ENCODE results near the gene PCSK7. TPM values are rescaled to one million over a fixed set of nuclear protein-coding genes. Genes with fewer than 3 reads are reported as not detected.

PCSK7 gene
- total and polyA plus RNA-seq, 2 donors (not counting 3 experiments of a cell fraction or from before 2014, with no cell fraction given): 40.8 to 72.7 TPM

DNA sequence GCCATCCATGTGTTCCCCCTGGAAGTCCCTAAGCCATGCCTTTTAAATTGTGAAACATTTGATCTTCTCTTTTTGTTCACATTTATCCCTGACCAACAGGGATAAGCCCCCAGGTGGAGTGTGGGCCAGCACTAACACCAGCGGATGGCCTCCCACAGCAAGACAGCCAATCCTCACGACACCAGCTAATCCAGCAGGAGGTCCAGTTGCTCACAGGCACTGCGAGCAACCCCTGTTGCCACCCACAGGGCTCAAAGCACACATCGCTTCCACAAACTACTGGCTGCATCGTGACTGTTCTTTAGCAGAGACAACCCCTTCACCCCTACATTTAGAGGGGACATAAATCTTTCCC, 2.0 kb downstream of the PCSK7 start:
- intact Hi-C loops (cut with micrococcal nuclease) (loop anchor here (10.0 kb wide), 1 partner anchor 585 kb away; no protein-coding TSS in a partner anchor), dilution Hi-C loops (cut with MboI; ENCODE audit: extremely low pct_ligation_motif_present, low sequenced_read_pairs) (no loop called here)
- Histone ChIP-seq H2AFZ (ENCODE audit: low read depth, low read length) (no peak overlapping the region), H3K27ac (ENCODE audit: insufficient read depth, low read depth, low read length) (no peak overlapping the region), H3K4me2 (ENCODE audit: insufficient read depth, low read length) (no peak overlapping the region), H3K9ac (replicated peaks; ENCODE audit: extremely low read depth, insufficient read depth, low read length) (no peak overlapping the region), H3K9me3 (replicated peaks; ENCODE audit: control insufficient read depth, insufficient read depth, low read length) (no peaks in the 10 kb centered on the region), H3K36me3 (ENCODE audit: control insufficient read depth in 2 of 2, extremely low read depth in 1 of 2, insufficient read depth in 2 of 2, low read length in 2 of 2) (peaks cover 0 to 25% of the 10 kb centered on the region in 2 experiments), H4K20me1 (replicated peaks; ENCODE audit: control insufficient read depth, extremely low read depth, insufficient read depth, low read length) (no peaks in the 10 kb centered on the region), H3K9me1 (replicated peaks; ENCODE audit: control insufficient read depth, extremely low read depth, insufficient read depth, low read length) (no peaks in the 10 kb centered on the region), H3K79me2 (ENCODE audit: control insufficient read depth, insufficient read depth, low read length) (peaks cover 19% of the 10 kb centered on the region), H3K4me3 (replicated peaks in 1 of 3; ENCODE audit: insufficient read depth in 1 of 3, low read depth in 1 of 3, low read length in 3 of 3) (no peak overlapping the region), H3K4me1 (ENCODE audit: control insufficient read depth, extremely low read depth, insufficient read depth, low read length) (peaks cover 20% of the 10 kb centered on the region), H3K27me3 (ENCODE audit: control insufficient read depth in 2 of 2, insufficient read depth in 2 of 2, low read length in 2 of 2) (no peaks in the 10 kb centered on the region)
- FAIRE-seq (no peak), DNase-seq (ENCODE audit: low read depth, low spot score) (no peak)
- CTCF ChIA-PET: interaction anchor here (3.2 to 4.4 kb wide), 3 partner anchors 8 to 440 kb away, joined by 16 to 63 read pairs (median 24); partner anchors contain the start of genes APOA5 and SIDT2
- TF ChIP-seq, protein P1, sequence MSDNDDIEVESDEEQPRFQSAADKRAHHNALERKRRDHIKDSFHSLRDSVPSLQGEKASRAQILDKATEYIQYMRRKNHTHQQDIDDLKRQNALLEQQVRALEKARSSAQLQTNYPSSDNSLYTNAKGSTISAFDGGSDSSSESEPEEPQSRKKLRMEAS (IDR thresholded peaks at IDR 0.05; ENCODE audit: insufficient read depth, insufficient read length): no peak
- no peak for TF ChIP-seq POLR2AphosphoS5 (IDR thresholded peaks at IDR 0.05; ENCODE audit: insufficient read depth, low read depth, low read length)
- TF ChIP-seq, protein P2, sequence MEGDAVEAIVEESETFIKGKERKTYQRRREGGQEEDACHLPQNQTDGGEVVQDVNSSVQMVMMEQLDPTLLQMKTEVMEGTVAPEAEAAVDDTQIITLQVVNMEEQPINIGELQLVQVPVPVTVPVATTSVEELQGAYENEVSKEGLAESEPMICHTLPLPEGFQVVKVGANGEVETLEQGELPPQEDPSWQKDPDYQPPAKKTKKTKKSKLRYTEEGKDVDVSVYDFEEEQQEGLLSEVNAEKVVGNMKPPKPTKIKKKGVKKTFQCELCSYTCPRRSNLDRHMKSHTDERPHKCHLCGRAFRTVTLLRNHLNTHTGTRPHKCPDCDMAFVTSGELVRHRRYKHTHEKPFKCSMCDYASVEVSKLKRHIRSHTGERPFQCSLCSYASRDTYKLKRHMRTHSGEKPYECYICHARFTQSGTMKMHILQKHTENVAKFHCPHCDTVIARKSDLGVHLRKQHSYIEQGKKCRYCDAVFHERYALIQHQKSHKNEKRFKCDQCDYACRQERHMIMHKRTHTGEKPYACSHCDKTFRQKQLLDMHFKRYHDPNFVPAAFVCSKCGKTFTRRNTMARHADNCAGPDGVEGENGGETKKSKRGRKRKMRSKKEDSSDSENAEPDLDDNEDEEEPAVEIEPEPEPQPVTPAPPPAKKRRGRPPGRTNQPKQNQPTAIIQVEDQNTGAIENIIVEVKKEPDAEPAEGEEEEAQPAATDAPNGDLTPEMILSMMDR (IDR thresholded peaks at IDR 0.05; ENCODE audit: extremely low read depth in 1 of 2, insufficient read depth in 1 of 2, low read depth in 1 of 2, low read length in 2 of 2): no peak
- TF ChIP-seq GATA2 (IDR thresholded peaks at IDR 0.05; ENCODE audit: insufficient read depth, insufficient read length, low read depth, low read length): no peak
- TF ChIP-seq EZH2 (IDR thresholded peaks at IDR 0.05; ENCODE audit: borderline replicate concordance, low read depth, low read length, severe bottlenecking): no peak
- TF ChIP-seq FOS (IDR thresholded peaks at IDR 0.05; ENCODE audit: borderline replicate concordance, insufficient read depth, low read length): no peak
- no peak for TF ChIP-seq POLR2A (IDR thresholded peaks at IDR 0.05; ENCODE audit: low read depth, low read length)
- TF ChIP-seq JUN (IDR thresholded peaks at IDR 0.05; ENCODE audit: borderline replicate concordance, insufficient read depth, insufficient read length, low read depth): no peak
- no peak for TF ChIP-seq MYC (IDR thresholded peaks at IDR 0.05; ENCODE audit: low read depth, low read length)
- POLR2A ChIA-PET: no interaction called here
- BruUV-seq (replicated peaks): no TSS peak
